CD4-positive, alpha-beta T cell treated with Interleukin-12 subunit alpha and Interleukin-12 subunit beta, for 1 hour (primary cell): ENCODE measurements around the gene MTRFR.
A peak's percentile ranks its signal among the peaks of the same experiment; 100 is the strongest.
"Not testable (repeated sequence)": the region's sequence is repeated elsewhere in the genome, so short reads cannot be mapped to it uniquely, and the experiment has no call there.

ENCODE experiments used
- DNase-seq: peaks from one replicate; pipeline ENCODE4 v3.0.0-alpha.2; 2020

MTRFR gene

DNA sequence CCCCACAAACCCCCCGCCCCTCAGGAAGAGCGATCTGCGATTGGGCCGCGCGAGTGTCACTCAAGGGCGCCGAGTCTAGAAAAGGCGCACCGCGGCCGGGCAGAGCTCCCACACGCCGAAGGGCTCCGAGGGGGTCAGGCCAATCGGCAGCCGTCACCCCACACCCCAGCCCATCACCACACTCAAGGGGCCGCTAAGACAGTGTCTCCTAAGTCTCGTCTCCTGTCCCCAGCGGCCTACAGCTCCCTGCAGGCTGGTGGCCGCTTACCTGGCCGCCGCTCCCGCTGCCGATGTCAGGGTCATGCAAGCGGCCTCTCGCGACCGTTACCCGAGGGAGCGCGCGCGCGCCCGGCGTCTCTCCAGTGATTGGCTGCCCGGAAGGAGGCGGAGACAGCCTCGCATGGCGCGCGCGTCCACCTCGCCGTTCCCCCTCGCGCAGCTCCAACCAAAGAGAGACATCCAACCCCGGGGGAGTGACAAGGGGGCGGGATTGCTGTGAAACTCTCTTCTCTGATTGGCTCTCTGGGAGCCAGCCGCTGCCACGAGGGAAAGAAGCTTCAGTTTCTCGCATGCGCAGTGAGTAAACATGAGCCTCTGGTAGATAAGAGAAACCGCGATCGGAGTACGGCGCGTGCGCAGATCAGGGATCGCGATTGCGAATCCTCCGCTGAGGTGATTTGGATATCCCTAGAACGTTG lies at the start of gene MTRFR, which contains the start of gene MPHOSPH9:
Gene MTRFR, plus strand, starts transcription at position 630 of the 698 bp plus-strand sequence. CDS start 20,239 bp downstream, outside the sequence.
Gene MPHOSPH9, minus strand, starts transcription at position 335 of the 698 bp plus-strand sequence. CDS start 2,777 bp downstream, outside the sequence.
- peak; percentile 100 for DNase-seq

- no peak for DNase-seq
Measured at GRCh38 chr12:123187637-123188036, 45.6 kb upstream of the MTRFR start.

- no peak for DNase-seq
Measured at GRCh38 chr12:123199936-123200335, 33.3 kb upstream of the MTRFR start.

DNA sequence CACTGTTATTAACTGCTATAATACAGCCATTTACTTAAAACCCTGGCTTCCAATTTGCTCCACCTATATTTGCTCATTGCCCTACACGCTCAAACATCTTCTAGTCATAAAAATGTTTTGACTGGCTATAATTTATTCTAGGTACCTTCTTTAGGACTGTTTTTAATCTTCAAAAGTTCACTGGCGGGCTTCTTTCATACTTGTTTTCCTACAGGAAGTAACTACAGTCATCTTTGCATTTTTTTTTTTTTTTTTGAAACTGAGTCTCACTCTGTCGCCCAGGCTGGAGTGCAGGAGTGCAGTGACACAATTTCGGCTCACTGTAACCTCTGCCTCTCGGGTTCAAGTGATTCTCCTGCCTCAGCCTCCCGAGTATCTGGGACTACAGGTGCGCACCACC lies 32.8 kb upstream of the MTRFR start:
- DNase-seq, result peak; percentile 0

DNA sequence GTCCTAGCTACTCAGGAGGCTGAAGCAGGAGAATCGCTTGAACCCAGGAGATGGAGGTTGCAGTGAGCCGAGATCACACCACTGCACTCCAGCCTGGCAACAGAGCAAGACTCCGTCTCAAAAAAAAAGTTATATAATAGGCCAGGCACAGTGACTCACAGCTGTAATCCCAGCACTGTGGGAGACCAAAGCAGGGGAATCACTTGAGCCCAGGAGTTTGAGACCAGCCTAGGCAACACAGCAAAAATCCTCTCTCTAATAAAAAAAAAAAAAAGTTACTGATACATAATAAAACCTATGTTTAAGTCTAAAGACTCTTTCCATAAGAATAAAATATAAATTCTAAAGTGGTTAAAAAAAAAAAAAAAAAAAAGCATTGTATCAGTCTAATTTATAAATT lies 26.4 kb upstream of the MTRFR start:
- DNase-seq, result not testable (repeated sequence)

GRCh38 chr12:123207815-123208214 lies 25.4 kb upstream of the MTRFR start:
- DNase-seq, result not testable (repeated sequence)

GRCh38 chr12:123223241-123223668 lies 10.0 kb upstream of the MTRFR start:
- DNase-seq, result peak; percentile 66

GRCh38 chr12:123225443-123225842 lies 7.8 kb upstream of the MTRFR start:
- DNase-seq, result no peak

DNA sequence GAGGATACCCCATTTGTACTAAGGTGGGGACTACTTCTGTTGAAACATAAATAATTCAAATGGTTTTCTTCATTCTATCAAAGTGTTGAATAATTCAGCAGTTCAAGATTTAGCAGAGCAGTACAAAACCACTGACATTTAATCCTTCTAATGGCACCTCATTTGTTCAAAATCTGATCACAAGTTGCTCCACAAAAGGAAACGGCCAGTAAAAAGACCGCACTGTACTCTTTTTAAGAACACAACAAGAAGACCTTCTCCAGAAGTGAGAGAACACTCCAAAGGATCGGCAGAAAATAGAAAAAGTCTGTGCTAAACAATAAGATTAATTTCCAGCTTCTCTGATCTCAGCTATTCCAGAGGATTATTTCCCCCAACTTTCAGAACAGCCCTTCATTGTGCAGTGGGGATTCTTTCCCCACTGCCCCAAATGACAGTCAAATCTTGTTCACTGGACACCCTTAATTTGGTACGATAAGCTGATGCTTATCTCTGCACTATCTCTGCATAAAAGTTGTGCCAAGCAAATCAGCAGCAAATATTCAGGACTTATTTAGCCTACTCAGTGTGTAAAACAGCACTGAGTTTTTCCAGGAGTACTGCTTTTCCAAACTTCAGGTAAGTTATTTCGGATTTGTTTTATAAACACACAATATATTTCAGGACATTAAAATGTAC lies 5.5 kb upstream of the MTRFR start:
- DNase-seq, result no peak

GRCh38 chr12:123229051-123229450 lies 4.2 kb upstream of the MTRFR start:
- DNase-seq, result no peak

GRCh38 chr12:123231931-123232330 lies 1.3 kb upstream of the MTRFR start:
- no peak for DNase-seq

GRCh38 chr12:123232472-123232806 lies 797 bp upstream of the MTRFR start:
- no peak for DNase-seq

DNA sequence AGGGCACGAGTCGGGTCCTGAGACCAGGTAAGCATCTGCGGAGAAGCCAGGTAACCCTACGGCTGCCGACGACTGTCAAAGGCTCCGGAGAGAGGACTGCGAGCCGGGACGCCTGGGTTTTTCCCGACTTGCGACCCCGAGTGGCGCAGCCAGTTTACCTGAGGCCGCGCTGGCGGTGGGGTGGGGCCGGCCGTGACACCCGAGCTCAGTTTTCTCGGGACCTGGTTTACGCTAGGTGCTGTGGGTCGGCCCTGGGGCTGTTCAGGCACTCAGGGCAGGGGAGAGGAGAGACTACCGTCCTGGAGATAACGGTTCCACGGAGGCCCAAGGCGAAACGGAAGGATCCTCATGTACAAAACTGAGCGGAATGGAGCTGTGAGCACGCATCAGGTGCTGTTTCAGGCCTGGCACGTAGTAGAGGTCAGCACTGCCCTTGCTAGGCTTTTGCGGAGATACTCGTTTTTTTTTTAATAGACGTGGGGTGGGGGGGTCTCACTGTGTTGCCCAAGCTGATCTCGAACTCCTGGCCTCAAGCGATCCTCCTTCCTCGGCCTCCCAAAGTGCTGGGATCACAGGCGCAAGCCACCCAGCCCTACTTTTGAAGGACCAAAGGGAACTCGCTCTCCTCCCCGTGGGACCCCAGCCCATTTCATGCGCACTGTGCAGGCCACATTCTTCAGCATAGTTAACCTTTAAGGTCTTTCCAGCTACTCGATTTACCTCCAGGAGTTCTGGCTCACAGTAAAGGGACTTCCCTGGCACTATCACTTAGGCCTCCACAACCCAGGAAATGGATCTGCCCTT lies 471 bp downstream of the MTRFR start:
- DNase-seq, result no peak

DNA sequence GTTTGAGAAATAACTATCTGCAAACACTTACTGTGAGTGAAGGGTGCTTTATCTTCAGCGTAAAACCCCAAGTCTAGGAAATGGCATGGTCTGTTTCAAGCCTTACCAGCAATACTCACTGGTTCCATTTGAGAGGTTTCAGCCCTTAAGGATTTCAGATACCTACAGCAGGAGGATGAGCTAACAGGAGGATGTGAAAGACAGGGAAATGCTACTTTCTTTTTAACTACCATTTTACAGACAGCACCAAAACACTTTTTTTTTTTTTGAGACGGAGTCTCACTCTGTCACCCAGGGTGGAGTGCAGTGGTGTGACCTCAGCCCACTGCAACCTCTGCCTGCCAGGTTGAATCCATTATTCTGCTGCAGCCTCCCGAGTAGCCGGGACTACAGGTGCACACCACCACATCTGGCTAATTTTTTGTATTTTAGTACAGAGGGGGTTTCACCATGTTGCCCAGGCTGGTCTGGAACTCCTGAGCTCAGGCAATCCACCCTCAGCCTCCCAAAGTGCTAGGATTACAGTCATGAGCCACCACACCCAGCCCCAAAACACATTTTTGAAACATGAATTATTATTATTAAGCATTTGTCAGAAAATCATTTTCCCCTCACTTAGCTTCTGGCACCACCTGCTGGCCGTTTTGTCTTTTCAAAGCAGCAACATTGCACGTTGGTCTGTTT lies 4.6 kb downstream of the MTRFR start:
- peak; percentile 77 for DNase-seq

DNA sequence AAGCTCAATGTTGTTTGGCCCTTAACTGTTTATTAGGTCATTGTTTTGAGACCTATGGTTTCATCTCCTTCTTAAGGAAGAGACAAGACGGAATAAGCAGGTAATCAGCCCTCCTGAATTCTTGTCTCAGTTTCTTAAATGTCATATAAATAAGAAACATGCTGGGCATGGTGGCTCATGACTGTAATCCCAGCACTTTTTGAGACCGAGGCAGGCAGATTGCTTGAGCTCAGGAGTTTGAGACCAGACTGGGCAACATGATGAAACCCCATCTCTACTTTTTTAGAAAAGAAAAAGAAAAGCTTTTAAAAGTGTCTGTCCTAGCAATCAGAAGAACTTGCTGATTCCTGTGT lies 5.1 kb downstream of the MTRFR start:
- no peak for DNase-seq

DNA sequence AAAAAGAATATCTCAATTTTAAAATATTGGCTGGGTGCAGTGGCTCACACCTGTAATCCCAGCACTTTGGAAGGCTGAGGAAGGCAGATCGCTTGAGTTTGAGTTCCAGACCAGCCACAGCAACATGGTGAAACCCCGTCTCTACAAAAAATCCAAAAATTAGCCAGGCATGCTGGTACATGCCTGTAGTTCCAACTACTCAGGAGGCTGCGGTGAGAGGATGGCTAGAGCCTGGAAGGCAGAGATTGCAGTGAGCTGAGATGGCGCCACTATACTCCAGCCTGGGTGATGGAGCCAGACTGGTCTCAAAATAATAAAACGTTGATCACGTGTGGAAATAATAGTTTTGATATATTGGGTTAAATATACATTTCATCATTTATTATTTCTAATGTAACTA lies 5.7 kb downstream of the MTRFR start:
- no peak for DNase-seq

- no peak for DNase-seq
Measured at GRCh38 chr12:123242116-123242904, 9.1 kb downstream of the MTRFR start.

DNA sequence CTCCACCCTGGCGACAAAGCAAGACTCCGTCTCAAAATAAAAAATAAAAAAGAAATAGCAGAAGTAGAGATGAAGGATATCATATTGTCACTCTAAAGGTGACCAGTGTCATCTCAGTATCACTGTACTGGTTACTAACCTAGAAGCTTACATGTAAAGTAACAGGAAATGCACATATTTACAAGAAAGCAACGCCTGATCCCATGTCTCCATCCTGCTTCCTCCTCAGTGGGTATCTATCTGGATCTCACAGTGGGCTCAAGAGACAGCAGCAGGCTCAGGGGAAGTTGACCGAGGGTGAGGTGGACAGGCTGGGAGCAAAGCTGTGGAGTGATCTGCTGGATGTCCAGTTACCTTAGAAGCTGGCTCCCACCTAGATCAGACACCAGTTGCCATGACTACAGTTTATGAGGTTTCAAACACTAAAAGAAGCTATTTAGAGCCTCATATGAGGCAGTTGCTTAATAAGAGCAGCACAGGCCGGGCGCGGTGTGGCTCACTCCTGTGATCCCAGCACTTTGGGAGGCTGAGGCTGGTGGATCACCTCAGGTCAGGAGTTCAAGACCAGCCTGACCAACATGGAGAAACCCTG lies 10.5 kb downstream of the MTRFR start:
- no peak for DNase-seq

- DNase-seq, result no peak
Measured at GRCh38 chr12:123245678-123246077, 12.4 kb downstream of the MTRFR start.

- DNase-seq, result not testable (repeated sequence)
Measured at GRCh38 chr12:123248129-123248528, 14.9 kb downstream of the MTRFR start.

GRCh38 chr12:123248996-123249741 lies 15.9 kb downstream of the MTRFR start:
- not testable (repeated sequence) for DNase-seq
